ENCODE measurements around the gene TUFT1. TPM values are rescaled to one million over a fixed set of nuclear protein-coding genes. Genes with fewer than 3 reads are reported as not detected.
A peak's percentile ranks its signal among the peaks of the same experiment; 100 is the strongest.

TUFT1 gene
- total RNA-seq, 1 experiment from 2014 or later = 12.3 TPM

DNA sequence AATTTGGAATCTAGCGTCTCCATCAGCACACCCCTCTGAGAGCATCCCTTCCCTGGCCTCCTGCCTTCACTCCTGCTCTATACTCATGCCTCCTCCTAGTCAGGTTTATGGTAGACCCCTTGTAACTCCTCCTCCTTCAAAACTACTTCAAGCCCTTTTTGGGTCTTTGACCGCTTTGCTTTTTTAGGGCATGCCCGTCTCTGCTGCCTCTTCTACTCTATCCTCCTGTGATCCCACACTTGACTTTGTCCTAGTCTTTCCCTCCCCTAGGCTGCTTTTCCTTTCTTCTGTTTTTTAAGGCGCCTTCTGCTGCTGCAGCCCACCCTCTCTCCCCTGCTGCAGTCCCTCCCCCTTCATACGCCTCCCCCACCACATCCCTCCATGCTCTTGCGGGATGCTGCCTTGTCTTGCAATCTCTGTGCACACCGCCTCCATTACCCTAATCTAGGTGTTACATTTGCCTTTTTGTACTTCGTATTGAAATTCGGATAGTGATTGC lies 73.2 kb downstream of the TUFT1 start:
- ChIA-PET POLR2A (no interaction called here), RAD21 (ENCODE audit: low non-redundant PET in 1 of 2, low total read pairs in 2 of 2, uncharacterized antibody in 2 of 2, unreplicated experiment in 2 of 2) (no interaction called here), CTCF (no interaction called here)
- no peak for TF ChIP-seq JUND (IDR thresholded peaks at IDR 0.05)
- no peak for TF ChIP-seq SRF (IDR thresholded peaks at IDR 0.05; ENCODE audit: low read depth)
- TF ChIP-seq, protein P1, sequence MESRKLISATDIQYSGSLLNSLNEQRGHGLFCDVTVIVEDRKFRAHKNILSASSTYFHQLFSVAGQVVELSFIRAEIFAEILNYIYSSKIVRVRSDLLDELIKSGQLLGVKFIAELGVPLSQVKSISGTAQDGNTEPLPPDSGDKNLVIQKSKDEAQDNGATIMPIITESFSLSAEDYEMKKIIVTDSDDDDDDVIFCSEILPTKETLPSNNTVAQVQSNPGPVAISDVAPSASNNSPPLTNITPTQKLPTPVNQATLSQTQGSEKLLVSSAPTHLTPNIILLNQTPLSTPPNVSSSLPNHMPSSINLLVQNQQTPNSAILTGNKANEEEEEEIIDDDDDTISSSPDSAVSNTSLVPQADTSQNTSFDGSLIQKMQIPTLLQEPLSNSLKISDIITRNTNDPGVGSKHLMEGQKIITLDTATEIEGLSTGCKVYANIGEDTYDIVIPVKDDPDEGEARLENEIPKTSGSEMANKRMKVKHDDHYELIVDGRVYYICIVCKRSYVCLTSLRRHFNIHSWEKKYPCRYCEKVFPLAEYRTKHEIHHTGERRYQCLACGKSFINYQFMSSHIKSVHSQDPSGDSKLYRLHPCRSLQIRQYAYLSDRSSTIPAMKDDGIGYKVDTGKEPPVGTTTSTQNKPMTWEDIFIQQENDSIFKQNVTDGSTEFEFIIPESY (IDR thresholded peaks at IDR 0.05; ENCODE audit: extremely low read depth, insufficient replicate concordance, low read length) = no peak
- no peak for TF ChIP-seq EZH2 (IDR thresholded peaks at IDR 0.05)
- no peak for TF ChIP-seq TCF7L2 (IDR thresholded peaks at IDR 0.05; ENCODE audit: borderline replicate concordance, extremely low read depth, insufficient read depth, insufficient read length)
- no peak for TF ChIP-seq YY1 (IDR thresholded peaks at IDR 0.05; ENCODE audit: extremely low read depth, insufficient replicate concordance, low read depth, low read length)
- TF ChIP-seq, protein P2, sequence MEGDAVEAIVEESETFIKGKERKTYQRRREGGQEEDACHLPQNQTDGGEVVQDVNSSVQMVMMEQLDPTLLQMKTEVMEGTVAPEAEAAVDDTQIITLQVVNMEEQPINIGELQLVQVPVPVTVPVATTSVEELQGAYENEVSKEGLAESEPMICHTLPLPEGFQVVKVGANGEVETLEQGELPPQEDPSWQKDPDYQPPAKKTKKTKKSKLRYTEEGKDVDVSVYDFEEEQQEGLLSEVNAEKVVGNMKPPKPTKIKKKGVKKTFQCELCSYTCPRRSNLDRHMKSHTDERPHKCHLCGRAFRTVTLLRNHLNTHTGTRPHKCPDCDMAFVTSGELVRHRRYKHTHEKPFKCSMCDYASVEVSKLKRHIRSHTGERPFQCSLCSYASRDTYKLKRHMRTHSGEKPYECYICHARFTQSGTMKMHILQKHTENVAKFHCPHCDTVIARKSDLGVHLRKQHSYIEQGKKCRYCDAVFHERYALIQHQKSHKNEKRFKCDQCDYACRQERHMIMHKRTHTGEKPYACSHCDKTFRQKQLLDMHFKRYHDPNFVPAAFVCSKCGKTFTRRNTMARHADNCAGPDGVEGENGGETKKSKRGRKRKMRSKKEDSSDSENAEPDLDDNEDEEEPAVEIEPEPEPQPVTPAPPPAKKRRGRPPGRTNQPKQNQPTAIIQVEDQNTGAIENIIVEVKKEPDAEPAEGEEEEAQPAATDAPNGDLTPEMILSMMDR (IDR thresholded peaks at IDR 0.05 in 2 of 3, conservative IDR thresholded peaks at IDR 0.05 in 1 of 3; ENCODE audit: borderline replicate concordance in 1 of 3, insufficient read depth in 1 of 3, low read depth in 2 of 3, low read length in 2 of 3) = no peak
- no peak for TF ChIP-seq SIN3A (IDR thresholded peaks at IDR 0.05; ENCODE audit: low read depth)
- no peak for TF ChIP-seq EGR1 (IDR thresholded peaks at IDR 0.05; ENCODE audit: low read depth)
- no peak for TF ChIP-seq RAD21 (IDR thresholded peaks at IDR 0.05; ENCODE audit: low read depth)
- TF ChIP-seq, protein P3, sequence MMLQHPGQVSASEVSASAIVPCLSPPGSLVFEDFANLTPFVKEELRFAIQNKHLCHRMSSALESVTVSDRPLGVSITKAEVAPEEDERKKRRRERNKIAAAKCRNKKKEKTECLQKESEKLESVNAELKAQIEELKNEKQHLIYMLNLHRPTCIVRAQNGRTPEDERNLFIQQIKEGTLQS (IDR thresholded peaks at IDR 0.05) = no peak
- TF ChIP-seq POLR2A (IDR thresholded peaks at IDR 0.05; ENCODE audit: borderline replicate concordance, extremely low read depth, insufficient read depth, insufficient read length) = no peak
- no peak for TF ChIP-seq EZH2phosphoT487 (IDR thresholded peaks at IDR 0.05; ENCODE audit: borderline replicate concordance)
- no peak for TF ChIP-seq FOSL1 (IDR thresholded peaks at IDR 0.05; ENCODE audit: low read depth)
- no peak for TF ChIP-seq CBX3 (IDR thresholded peaks at IDR 0.05; ENCODE audit: low read depth)
- TF ChIP-seq SP1 (IDR thresholded peaks at IDR 0.05; ENCODE audit: low read depth) = no peak
- Histone ChIP-seq H3K4me1 (ENCODE audit: control insufficient read depth in 1 of 2, insufficient read depth in 2 of 2, low read length in 2 of 2) (peaks cover 8 to 41% of the 10 kb centered on the region in 2 experiments; a peak in 3 of 4 replicates), H3K4me3 (replicated peaks in 1 of 2; ENCODE audit: low read depth in 1 of 2, low read length in 2 of 2) (peak overlapping the region; percentile 76 to 79), H4K20me1 (ENCODE audit: insufficient read depth) (no peaks in the 10 kb centered on the region), H3K27ac (ENCODE audit: low read depth, low read length) (no peak overlapping the region), H3K9me2 (ENCODE audit: insufficient read depth) (no peaks in the 10 kb centered on the region), H3K27me3 (ENCODE audit: insufficient read depth, low read length) (no peaks in the 10 kb centered on the region), H3K4me2 (ENCODE audit: low read length) (peak overlapping the region; percentile 79), H3K9ac (ENCODE audit: low read length) (peak overlapping the region; percentile 80), H2AFZ (ENCODE audit: low read depth, low read length, poor library complexity, severe bottlenecking) (no peak overlapping the region), H3K9me3 (ENCODE audit: control insufficient read depth in 1 of 2, insufficient read depth in 1 of 2, low read depth in 1 of 2, low read length in 2 of 2) (no peaks in the 10 kb centered on the region), H3K79me2 (ENCODE audit: insufficient read depth, low read length) (peaks cover 50% of the 10 kb centered on the region), H3K36me3 (ENCODE audit: control insufficient read depth in 1 of 2, insufficient read depth in 2 of 2, low read length in 2 of 2) (0 out of 4 replicates have a peak, but pooled peaks cover 0 to 2% of the 10 kb centered on the region in 2 experiments)
- DNase-seq (ENCODE audit: low read depth, low spot score) = no peak
- no TSS peak for BruUV-seq (replicated peaks)
- no peak for ATAC-seq
- intact Hi-C loops (cut with micrococcal nuclease) = no loop called here
